ENCODE data around the gene TREX2. TPM values are rescaled to one million over a fixed set of nuclear protein-coding genes. Genes with fewer than 3 reads are reported as not detected.

Gene TREX2
- total and polyA plus RNA-seq, 2 of the 8 experiments (the other 6 are each of a cell fraction or from before 2014, with no cell fraction given) = 0.71 to 0.80 TPM

- TF ChIP-seq, protein P1, sequence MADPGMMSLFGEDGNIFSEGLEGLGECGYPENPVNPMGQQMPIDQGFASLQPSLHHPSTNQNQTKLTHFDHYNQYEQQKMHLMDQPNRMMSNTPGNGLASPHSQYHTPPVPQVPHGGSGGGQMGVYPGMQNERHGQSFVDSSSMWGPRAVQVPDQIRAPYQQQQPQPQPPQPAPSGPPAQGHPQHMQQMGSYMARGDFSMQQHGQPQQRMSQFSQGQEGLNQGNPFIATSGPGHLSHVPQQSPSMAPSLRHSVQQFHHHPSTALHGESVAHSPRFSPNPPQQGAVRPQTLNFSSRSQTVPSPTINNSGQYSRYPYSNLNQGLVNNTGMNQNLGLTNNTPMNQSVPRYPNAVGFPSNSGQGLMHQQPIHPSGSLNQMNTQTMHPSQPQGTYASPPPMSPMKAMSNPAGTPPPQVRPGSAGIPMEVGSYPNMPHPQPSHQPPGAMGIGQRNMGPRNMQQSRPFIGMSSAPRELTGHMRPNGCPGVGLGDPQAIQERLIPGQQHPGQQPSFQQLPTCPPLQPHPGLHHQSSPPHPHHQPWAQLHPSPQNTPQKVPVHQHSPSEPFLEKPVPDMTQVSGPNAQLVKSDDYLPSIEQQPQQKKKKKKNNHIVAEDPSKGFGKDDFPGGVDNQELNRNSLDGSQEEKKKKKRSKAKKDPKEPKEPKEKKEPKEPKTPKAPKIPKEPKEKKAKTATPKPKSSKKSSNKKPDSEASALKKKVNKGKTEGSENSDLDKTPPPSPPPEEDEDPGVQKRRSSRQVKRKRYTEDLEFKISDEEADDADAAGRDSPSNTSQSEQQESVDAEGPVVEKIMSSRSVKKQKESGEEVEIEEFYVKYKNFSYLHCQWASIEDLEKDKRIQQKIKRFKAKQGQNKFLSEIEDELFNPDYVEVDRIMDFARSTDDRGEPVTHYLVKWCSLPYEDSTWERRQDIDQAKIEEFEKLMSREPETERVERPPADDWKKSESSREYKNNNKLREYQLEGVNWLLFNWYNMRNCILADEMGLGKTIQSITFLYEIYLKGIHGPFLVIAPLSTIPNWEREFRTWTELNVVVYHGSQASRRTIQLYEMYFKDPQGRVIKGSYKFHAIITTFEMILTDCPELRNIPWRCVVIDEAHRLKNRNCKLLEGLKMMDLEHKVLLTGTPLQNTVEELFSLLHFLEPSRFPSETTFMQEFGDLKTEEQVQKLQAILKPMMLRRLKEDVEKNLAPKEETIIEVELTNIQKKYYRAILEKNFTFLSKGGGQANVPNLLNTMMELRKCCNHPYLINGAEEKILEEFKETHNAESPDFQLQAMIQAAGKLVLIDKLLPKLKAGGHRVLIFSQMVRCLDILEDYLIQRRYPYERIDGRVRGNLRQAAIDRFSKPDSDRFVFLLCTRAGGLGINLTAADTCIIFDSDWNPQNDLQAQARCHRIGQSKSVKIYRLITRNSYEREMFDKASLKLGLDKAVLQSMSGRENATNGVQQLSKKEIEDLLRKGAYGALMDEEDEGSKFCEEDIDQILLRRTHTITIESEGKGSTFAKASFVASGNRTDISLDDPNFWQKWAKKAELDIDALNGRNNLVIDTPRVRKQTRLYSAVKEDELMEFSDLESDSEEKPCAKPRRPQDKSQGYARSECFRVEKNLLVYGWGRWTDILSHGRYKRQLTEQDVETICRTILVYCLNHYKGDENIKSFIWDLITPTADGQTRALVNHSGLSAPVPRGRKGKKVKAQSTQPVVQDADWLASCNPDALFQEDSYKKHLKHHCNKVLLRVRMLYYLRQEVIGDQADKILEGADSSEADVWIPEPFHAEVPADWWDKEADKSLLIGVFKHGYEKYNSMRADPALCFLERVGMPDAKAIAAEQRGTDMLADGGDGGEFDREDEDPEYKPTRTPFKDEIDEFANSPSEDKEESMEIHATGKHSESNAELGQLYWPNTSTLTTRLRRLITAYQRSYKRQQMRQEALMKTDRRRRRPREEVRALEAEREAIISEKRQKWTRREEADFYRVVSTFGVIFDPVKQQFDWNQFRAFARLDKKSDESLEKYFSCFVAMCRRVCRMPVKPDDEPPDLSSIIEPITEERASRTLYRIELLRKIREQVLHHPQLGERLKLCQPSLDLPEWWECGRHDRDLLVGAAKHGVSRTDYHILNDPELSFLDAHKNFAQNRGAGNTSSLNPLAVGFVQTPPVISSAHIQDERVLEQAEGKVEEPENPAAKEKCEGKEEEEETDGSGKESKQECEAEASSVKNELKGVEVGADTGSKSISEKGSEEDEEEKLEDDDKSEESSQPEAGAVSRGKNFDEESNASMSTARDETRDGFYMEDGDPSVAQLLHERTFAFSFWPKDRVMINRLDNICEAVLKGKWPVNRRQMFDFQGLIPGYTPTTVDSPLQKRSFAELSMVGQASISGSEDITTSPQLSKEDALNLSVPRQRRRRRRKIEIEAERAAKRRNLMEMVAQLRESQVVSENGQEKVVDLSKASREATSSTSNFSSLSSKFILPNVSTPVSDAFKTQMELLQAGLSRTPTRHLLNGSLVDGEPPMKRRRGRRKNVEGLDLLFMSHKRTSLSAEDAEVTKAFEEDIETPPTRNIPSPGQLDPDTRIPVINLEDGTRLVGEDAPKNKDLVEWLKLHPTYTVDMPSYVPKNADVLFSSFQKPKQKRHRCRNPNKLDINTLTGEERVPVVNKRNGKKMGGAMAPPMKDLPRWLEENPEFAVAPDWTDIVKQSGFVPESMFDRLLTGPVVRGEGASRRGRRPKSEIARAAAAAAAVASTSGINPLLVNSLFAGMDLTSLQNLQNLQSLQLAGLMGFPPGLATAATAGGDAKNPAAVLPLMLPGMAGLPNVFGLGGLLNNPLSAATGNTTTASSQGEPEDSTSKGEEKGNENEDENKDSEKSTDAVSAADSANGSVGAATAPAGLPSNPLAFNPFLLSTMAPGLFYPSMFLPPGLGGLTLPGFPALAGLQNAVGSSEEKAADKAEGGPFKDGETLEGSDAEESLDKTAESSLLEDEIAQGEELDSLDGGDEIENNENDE (IDR thresholded peaks at IDR 0.05; ENCODE audit: insufficient replicate concordance, low read length) = no peak
- TF ChIP-seq JUN (IDR thresholded peaks at IDR 0.05; ENCODE audit: low read depth, low read length) (no peak), JUND (IDR thresholded peaks at IDR 0.05; ENCODE audit: low read length) (no peak), GABPA (IDR thresholded peaks at IDR 0.05; ENCODE audit: borderline replicate concordance, insufficient read depth, low read length) (no peak), RBBP5 (IDR thresholded peaks at IDR 0.05; ENCODE audit: borderline replicate concordance, low read depth, low read length) (no peak), RAD21 (IDR thresholded peaks at IDR 0.05 in 1 of 2, conservative IDR thresholded peaks at IDR 0.05 in 1 of 2; ENCODE audit: low read depth in 2 of 2, low read length in 2 of 2) (no peak)
Observed at GRCh38 chrX:153396320-153397195, 49.3 kb downstream of the TREX2 start (continued).

Measured in H1 (cell line).